T follicular helper cell (primary cell): Measurements from ENCODE around the gene HP1BP3.
A peak's percentile ranks its signal among the peaks of the same experiment; 100 is the strongest.
"Not testable (repeated sequence)": the region's sequence is repeated elsewhere in the genome, so short reads cannot be mapped to it uniquely, and the experiment has no call there.

ENCODE experiments used
- DNase-seq: peaks from one replicate; pipeline ENCODE4 v3.0.0-alpha.2; 2020; ENCODE audit warnings: low read depth

Gene HP1BP3

GRCh38 chr1:20727746-20728316 lies 59.3 kb downstream of the HP1BP3 start:
- no peak for DNase-seq

DNA sequence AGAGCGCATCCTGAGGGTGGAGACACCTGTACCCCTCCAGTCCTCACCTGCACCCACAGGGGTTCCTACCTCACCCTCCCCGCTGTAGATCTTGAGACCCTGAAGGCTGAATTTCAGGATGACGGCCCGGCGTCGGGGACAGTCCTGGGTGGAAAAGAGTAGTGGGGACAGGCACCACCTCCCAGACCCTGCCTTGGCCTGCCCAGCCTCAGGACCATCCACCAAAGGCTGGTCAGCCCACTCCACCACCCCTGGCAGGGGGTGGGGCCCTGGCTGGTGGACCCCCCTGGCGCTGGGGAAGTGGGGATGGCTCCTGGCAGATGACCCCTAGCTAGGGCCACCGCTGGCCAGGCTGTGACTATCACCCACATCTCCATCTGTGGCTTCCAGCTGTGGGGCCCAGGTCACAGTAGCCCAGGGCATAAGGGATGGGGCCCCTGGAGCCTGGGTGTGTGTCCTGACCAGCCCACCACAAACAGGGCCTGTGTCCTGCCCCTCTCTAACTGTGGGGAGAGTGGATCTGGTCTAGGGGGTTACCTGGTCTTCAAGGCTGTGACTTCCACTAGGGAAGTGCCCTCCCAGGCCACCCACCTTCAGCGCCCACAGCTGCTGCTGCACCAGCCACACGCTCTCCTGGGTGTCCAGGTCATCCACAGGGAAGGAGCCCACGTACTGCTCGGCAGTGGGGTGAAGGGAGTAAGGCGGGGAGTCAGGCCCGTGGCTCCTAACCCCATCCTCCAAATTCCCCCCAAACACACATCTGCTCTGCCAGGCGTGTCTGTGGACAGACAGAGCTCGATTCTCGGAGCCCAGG lies 60.0 kb downstream of the HP1BP3 start:
- DNase-seq, result no peak

GRCh38 chr1:20726118-20726911 lies 60.8 kb downstream of the HP1BP3 start:
- no peak for DNase-seq

DNA sequence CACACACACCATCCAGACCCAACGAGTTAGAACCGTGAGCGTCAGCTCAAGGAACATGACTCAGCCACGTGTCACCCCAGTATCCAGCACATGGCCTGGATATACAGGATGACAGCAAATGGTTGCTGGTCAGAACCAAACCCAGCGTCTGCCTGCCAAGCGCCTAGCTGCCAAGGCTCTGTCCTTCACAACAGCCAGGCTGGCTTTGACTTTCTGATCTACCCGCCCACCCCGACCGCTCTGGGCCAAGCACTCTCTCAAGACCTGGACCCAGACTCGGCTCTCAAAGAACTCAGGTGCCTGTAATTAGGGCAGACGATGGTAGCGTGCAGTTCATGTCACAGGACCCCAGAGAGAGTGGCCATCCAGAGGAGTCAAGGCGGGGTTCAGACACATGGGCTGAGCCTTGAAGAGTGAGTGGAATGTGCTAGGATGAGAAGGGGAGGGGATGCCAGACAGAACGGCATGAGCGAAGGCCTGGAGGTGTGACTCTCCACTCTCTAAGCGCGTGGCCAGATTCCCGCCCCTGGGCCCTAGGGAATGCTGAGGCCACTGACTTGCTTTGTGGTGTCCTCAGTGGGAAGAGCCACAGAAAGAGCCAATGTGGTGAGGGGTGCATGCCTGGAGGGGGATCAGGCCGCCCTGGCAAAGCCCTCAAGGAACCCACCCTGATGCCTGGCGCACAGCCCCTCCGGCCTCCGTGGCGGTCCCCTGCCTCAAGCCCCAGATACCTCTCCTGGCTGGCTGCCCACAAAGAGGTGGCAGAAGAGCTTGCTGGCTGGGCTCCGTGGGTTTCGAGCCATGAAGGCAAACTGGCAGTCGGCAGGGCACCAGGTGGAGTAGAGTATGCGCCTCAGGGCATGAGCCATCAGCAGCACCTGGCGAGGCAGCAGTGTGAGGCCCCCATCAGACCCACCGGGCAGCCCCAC lies 61.7 kb downstream of the HP1BP3 start:
- no peak for DNase-seq

DNA sequence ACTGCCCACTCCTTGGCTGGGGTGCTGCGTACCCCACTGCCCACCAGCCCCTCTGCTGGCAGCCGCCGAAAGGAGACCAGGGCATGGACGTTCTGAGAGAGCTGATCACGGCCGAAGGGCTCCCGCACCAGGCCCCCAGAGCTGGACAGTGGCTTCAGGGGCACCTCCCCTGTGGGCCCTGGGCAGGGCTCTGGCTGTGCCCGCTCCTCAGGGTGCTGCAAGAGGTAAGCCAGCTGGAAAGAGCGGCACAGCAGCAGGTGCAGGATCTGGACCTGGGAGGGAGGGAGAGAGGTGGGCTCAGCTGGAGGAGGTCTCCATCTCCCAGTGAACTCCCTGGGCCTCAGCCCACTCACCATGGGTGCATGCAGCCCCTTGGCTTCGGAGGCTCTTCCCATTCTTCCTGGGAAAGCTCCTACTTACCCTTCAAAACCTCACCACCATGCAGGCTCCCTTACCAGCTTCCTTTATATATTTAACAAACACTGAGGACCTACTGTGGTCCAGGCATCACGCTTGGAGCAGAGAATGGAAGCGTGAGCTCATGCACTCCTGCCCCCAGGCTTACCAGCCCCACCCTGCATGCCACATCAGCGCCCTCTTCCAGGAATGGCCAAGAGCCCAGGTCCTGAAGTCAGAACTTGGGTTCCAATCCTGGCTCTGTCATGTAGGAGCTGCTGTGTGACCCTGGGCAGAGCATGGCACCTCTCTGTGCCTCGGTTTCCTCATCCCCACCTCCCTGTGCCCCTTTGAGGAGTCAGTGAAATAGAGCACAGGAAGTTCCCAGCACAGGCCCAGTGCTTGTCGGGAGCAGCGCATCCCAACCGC lies 62.5 kb downstream of the HP1BP3 start:
- no peak for DNase-seq

- no peak for DNase-seq
Measured at GRCh38 chr1:20723537-20724363, 63.4 kb downstream of the HP1BP3 start.

DNA sequence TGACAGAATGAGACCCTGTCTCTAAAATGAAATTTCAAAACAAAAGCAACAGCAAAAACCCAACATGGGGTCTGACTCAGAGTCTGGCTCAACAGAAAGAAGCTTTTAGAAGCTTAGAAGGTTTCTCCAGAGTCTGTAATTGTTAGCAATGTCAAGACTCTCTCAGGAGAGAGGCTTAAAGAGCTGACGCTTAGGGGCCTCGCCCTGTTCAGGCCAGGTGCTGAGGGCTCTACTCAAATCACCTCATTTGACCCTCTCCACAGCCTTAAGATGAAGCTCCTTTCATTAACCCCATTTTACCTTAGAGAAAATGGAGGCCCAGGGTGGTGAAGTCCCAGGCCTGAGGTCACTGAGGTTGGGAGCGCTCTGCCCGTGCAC lies 64.0 kb downstream of the HP1BP3 start:
- DNase-seq, result no peak

GRCh38 chr1:20721117-20722061 lies 65.7 kb downstream of the HP1BP3 start:
- DNase-seq, result no peak

- no peak for DNase-seq
Measured at GRCh38 chr1:20720631-20721091, 66.4 kb downstream of the HP1BP3 start.

- no peak for DNase-seq
Measured at GRCh38 chr1:20719871-20720620, 67.1 kb downstream of the HP1BP3 start.

GRCh38 chr1:20719261-20719660 lies 67.8 kb downstream of the HP1BP3 start:
- no peak for DNase-seq

DNA sequence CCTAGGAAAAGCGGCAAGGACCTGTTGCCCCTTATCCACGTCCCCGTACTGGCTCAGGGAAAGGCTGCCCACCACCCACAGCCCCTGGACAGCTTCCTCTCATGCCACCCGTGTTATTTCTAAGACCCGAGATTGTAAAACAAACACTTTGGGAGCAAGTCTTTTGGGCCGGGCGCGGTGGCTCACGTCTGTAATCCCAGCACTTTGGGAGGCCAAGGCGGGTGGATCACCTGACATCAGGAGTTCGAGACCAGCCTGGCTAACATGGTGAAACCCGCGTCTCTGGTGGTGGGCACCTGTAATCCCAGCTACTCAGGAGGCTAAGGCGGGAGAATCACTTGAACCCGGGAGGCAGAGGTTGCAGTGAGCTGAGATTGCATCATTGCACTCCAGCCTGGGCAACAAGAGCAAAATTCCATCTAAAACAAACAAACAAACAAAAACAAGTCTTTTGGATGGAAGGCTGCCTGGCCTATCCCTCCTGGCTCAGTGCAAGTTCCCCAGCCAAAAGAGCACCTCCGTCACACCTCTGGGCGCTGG lies 68.7 kb downstream of the HP1BP3 start:
- not testable (repeated sequence) for DNase-seq

- peak; percentile 54 for DNase-seq
Measured at GRCh38 chr1:20717452-20718342, 69.4 kb downstream of the HP1BP3 start, which contains the start of gene KIF17. Gene KIF17 (minus strand): TSS chr1:20718007. CDS start chr1:20717706, 301 bp downstream.

- DNase-seq, result no peak
Measured at GRCh38 chr1:20716232-20716631, 70.9 kb downstream of the HP1BP3 start.

DNA sequence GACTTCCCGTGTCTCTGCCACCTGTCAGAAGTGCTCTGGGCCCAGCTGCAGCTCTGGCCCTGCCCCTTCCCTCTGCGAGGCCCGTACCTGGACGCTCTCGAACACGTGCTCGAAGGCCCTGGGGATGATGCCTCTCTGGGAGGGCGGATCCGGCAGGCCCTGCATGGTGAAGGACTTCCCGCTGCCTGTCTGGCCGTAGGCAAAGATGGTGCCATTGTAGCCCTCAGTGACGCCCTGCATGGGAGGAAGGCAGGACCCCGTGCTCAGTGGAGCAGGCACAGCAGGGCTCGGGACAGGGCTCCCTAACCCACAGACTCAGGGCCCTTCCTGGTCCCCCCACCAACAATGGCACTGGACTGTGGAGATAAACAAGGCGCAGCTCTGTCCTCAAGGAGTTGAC lies 71.7 kb downstream of the HP1BP3 start:
- no peak for DNase-seq

DNA sequence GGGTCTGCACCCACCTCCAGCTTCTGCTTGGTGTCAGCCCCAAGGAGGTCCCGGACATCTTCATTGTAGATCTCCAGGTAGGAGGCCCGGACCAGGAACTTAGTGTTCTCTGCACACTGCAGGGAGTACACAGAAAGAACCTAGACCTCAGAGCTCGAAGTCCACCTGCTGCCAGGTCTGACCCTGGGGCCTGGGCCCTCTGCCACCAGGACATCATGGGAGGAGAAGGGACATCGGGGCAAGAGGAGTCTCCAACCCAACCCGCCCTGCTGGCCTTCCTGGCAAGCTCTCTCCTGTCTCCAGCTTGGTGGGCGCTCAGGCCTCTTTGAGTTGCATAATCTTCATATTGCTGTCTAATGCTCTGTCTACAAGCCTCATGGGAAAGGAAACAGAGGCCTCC lies 73.7 kb downstream of the HP1BP3 start:
- DNase-seq, result no peak

GRCh38 chr1:20712215-20712577 lies 74.9 kb downstream of the HP1BP3 start:
- no peak for DNase-seq
